Measurements from ENCODE around the gene GNAL. TPM values are rescaled to one million over a fixed set of nuclear protein-coding genes. Genes with fewer than 3 reads are reported as not detected.

GNAL gene
- total RNA-seq, 1 donor from 2014 or later, result 5.9 TPM

DNA sequence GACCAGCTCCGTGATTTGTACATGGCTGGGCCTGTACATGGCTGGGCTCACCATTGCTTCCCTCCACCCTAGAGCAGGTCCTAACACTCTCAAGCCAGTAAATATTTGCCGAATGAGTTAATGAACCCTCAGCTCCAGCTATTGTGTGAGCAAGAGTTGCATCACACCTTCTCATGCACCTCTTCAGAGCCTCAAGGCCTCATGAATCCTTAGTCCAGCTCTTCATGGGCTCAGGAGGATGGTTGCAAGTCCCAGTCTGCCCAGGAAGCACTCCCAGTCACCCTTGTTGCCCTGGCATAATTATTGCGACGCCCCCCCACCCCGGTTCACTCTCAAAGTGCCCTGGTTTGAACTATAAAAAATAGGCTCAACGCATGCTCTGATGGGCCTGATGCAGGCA, 30.1 kb upstream of the GNAL start:
- Histone ChIP-seq H3K4me3 (no peak overlapping the region), H3K9me3 (no peaks in the 10 kb centered on the region), H3K27ac (no peak overlapping the region), H3K27me3 (no peaks in the 10 kb centered on the region), H3K4me1 (no peaks in the 10 kb centered on the region), H3K36me3 (no peaks in the 10 kb centered on the region)
- TF ChIP-seq, protein P1, sequence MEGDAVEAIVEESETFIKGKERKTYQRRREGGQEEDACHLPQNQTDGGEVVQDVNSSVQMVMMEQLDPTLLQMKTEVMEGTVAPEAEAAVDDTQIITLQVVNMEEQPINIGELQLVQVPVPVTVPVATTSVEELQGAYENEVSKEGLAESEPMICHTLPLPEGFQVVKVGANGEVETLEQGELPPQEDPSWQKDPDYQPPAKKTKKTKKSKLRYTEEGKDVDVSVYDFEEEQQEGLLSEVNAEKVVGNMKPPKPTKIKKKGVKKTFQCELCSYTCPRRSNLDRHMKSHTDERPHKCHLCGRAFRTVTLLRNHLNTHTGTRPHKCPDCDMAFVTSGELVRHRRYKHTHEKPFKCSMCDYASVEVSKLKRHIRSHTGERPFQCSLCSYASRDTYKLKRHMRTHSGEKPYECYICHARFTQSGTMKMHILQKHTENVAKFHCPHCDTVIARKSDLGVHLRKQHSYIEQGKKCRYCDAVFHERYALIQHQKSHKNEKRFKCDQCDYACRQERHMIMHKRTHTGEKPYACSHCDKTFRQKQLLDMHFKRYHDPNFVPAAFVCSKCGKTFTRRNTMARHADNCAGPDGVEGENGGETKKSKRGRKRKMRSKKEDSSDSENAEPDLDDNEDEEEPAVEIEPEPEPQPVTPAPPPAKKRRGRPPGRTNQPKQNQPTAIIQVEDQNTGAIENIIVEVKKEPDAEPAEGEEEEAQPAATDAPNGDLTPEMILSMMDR (IDR thresholded peaks at IDR 0.05), result no peak
- intact Hi-C loops (cut with DNase I), result loop anchor here (5.0 kb wide), 1 partner anchor 378 kb away; no protein-coding TSS in a partner anchor
- DNase-seq (ENCODE audit: low spot score in 2 of 2), result no peak

DNA sequence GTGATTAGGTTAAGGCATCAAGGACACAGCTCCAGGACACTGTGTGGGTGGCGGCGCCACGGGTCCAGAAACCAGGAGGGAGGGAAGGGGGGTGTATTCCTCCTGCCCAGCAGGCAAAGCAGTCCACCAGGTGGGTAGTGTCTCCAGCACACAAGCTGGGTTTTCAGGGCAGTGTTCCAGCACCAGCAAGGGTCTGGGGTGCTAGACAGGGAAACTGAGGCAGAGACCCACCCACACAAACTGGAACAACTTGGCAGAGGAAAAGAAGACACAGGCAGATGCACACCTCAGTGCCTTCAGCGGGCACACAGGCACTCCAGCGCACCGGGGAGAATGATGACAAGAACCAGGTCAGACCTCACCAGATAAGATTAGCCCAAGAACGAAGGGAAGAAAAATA, 28.4 kb upstream of the GNAL start:
- H3K9me3 ChIP-seq, result no peaks in the 10 kb centered on the region
- no peak overlapping the region for H3K27ac ChIP-seq
- H3K27me3 ChIP-seq, result no peaks in the 10 kb centered on the region
- DNase-seq (ENCODE audit: low spot score in 2 of 2), result no peak
- no peaks in the 10 kb centered on the region for H3K36me3 ChIP-seq
- no peak overlapping the region for H3K4me3 ChIP-seq
- H3K4me1 ChIP-seq, result no peaks in the 10 kb centered on the region
- TF ChIP-seq, protein P1 (IDR thresholded peaks at IDR 0.05), result no peak
- intact Hi-C loops (cut with DNase I), result no loop called here

- H3K36me3 ChIP-seq, result no peaks in the 10 kb centered on the region
- no peak overlapping the region for H3K27ac ChIP-seq
- H3K27me3 ChIP-seq, result no peaks in the 10 kb centered on the region
- no peaks in the 10 kb centered on the region for H3K4me1 ChIP-seq
- DNase-seq (ENCODE audit: low spot score in 2 of 2), result no peak
- H3K9me3 ChIP-seq, result no peaks in the 10 kb centered on the region
- TF ChIP-seq, protein P1 (IDR thresholded peaks at IDR 0.05), result no peak
- intact Hi-C loops (cut with DNase I), result no loop called here
- no peak overlapping the region for H3K4me3 ChIP-seq
Observed at GRCh38 chr18:11661430-11661829, 27.6 kb upstream of the GNAL start.

GRCh38 chr18:11663439-11664029, 25.5 kb upstream of the GNAL start:
- TF ChIP-seq, protein P1 (IDR thresholded peaks at IDR 0.05), result no peak
- no peaks in the 10 kb centered on the region for H3K27me3 ChIP-seq
- no peak for DNase-seq (ENCODE audit: low spot score in 2 of 2)
- no peaks in the 10 kb centered on the region for H3K4me1 ChIP-seq
- no peak overlapping the region for H3K4me3 ChIP-seq
- H3K27ac ChIP-seq, result no peak overlapping the region
- no peaks in the 10 kb centered on the region for H3K9me3 ChIP-seq
- intact Hi-C loops (cut with DNase I), result no loop called here
- H3K36me3 ChIP-seq, result no peaks in the 10 kb centered on the region

DNA sequence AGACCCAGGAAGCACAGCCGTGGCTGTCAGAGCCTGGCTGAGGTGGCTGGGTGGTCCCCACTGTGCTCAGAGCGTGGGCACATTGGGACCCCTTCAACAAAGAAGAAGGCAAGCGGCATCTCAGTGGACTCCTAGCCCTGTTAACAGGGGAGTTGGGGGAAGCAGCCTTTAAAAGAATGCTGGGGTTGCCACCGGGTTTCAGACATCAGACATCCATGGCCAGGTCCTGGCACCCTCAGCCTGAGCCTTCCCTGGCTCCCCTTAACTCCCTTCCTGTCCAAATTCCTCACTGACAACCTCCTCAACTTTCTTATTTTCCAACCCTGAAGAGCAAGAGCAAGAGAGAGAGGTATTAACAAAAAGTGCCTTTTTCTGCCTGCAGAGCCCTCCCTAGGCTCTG, 24.8 kb upstream of the GNAL start:
- intact Hi-C loops (cut with DNase I), result no loop called here
- Histone ChIP-seq H3K27ac (no peak overlapping the region), H3K4me3 (no peak overlapping the region), H3K27me3 (no peaks in the 10 kb centered on the region), H3K36me3 (no peaks in the 10 kb centered on the region), H3K4me1 (no peaks in the 10 kb centered on the region), H3K9me3 (no peaks in the 10 kb centered on the region)
- TF ChIP-seq, protein P1 (IDR thresholded peaks at IDR 0.05), result no peak
- no peak for DNase-seq (ENCODE audit: low spot score in 2 of 2)

GRCh38 chr18:11665146-11665545, 23.9 kb upstream of the GNAL start:
- no peaks in the 10 kb centered on the region for H3K27me3 ChIP-seq
- TF ChIP-seq, protein P1 (IDR thresholded peaks at IDR 0.05), result no peak
- no peaks in the 10 kb centered on the region for H3K36me3 ChIP-seq
- intact Hi-C loops (cut with DNase I), result no loop called here
- H3K4me3 ChIP-seq, result no peak overlapping the region
- DNase-seq (ENCODE audit: low spot score in 2 of 2), result no peak
- H3K27ac ChIP-seq, result no peak overlapping the region
- no peaks in the 10 kb centered on the region for H3K4me1 ChIP-seq
- H3K9me3 ChIP-seq, result no peaks in the 10 kb centered on the region

Data from ascending aorta (tissue), 2 donors.